ENCODE results near the gene SSBP4.

GRCh38 chr19:18433015-18433691, 14.0 kb downstream of the SSBP4 start:
- no peak for TF ChIP-seq ILK (tag; IDR thresholded peaks at IDR 0.05; ENCODE audit: borderline replicate concordance, low read depth)
- TF ChIP-seq EZH2 (IDR thresholded peaks at IDR 0.05; ENCODE audit: borderline replicate concordance, low read depth, low read length) = no peak
- TF ChIP-seq, protein P1, sequence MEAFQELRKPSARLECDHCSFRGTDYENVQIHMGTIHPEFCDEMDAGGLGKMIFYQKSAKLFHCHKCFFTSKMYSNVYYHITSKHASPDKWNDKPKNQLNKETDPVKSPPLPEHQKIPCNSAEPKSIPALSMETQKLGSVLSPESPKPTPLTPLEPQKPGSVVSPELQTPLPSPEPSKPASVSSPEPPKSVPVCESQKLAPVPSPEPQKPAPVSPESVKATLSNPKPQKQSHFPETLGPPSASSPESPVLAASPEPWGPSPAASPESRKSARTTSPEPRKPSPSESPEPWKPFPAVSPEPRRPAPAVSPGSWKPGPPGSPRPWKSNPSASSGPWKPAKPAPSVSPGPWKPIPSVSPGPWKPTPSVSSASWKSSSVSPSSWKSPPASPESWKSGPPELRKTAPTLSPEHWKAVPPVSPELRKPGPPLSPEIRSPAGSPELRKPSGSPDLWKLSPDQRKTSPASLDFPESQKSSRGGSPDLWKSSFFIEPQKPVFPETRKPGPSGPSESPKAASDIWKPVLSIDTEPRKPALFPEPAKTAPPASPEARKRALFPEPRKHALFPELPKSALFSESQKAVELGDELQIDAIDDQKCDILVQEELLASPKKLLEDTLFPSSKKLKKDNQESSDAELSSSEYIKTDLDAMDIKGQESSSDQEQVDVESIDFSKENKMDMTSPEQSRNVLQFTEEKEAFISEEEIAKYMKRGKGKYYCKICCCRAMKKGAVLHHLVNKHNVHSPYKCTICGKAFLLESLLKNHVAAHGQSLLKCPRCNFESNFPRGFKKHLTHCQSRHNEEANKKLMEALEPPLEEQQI (IDR thresholded peaks at IDR 0.05) = no peak
- no peak for TF ChIP-seq XRCC5 (IDR thresholded peaks at IDR 0.05; ENCODE audit: low read depth, low read length)
- no peak for TF ChIP-seq CEBPB (tag; IDR thresholded peaks at IDR 0.05)
- TF ChIP-seq BCLAF1 (IDR thresholded peaks at IDR 0.05; ENCODE audit: borderline replicate concordance in 1 of 2, control insufficient read depth in 1 of 2, low read depth in 2 of 2, low read length in 1 of 2) = no peak
- 0 out of 2 replicates have a peak, but pooled peaks have one; percentile 22 for TF ChIP-seq ARID1B (IDR thresholded peaks at IDR 0.05)

Measured in K562 (cell line).